ENCODE results near the gene ADGRL2.

- no peak for TF ChIP-seq POLR2A (IDR thresholded peaks at IDR 0.05)
- TF ChIP-seq CTCF (IDR thresholded peaks at IDR 0.05 in 8 of 11, conservative IDR thresholded peaks at IDR 0.05 in 3 of 11) = no peak
- no peak for TF ChIP-seq POLR2AphosphoS5 (IDR thresholded peaks at IDR 0.05)
Measured at GRCh38 chr1:81990241-81990640, 189.5 kb downstream of the ADGRL2 start.
